ENCODE measurements around the gene RNF135.

GRCh38 chr17:30981531-30982519 lies 11.0 kb downstream of the RNF135 start:
- TF ChIP-seq CTCF (IDR thresholded peaks at IDR 0.05; ENCODE audit: low read depth, low read length) (no peak), POLR2A (IDR thresholded peaks at IDR 0.05; ENCODE audit: extremely low read depth, insufficient read length) (no peak)
